Gastroesophageal sphincter (tissue), 3 donors: ENCODE results near the gene RPL36A.

Source experiments
- CTCF ChIP-seq, 4 experiments: fragments of 200-600 bp in 2 of 4; fragments of 450-650 bp in 2 of 4; sonication (generic) in 1 of 4; IDR thresholded peaks; one replicate each; pipeline ENCODE4 v1.5.1; 2017 to 2019; ENCODE audit warnings: antibody characterized with exemption in 4 of 4, mild to moderate bottlenecking in 2 of 4, moderate library complexity in 2 of 4
- EP300 ChIP-seq: sonication (generic); formaldehyde crosslinking; IDR thresholded peaks from one replicate; pipeline ENCODE4 v1.6.1; 2017; ENCODE audit warnings: antibody characterized with exemption, mild to moderate bottlenecking
- POLR2A ChIP-seq, 2 donors: fragments of 450-650 bp; IDR thresholded peaks; one replicate each; pipeline ENCODE4 v1.6.1; 2017; ENCODE audit warnings: antibody characterized with exemption in 2 of 2, mild to moderate bottlenecking in 2 of 2, moderate library complexity in 1 of 2
- POLR2AphosphoS5 ChIP-seq: sonication (generic); formaldehyde crosslinking; IDR thresholded peaks from one replicate; pipeline ENCODE4 v1.6.1; 2017; ENCODE audit warnings: antibody characterized with exemption

GRCh38 chrX:101398694-101399093 lies 7.9 kb downstream of the RPL36A start:
- TF ChIP-seq POLR2A (IDR thresholded peaks at IDR 0.05) = no peak
- TF ChIP-seq CTCF (IDR thresholded peaks at IDR 0.05) = no peak
- no peak for TF ChIP-seq POLR2AphosphoS5
- no peak for TF ChIP-seq EP300
